Neural progenitor cell (in vitro differentiated cells): ENCODE data around the gene MRM1. TPM values are rescaled to one million over a fixed set of nuclear protein-coding genes. Genes with fewer than 3 reads are reported as not detected.
A peak's percentile ranks its signal among the peaks of the same experiment; 100 is the strongest.

Experiments
- DNase-seq: peaks from one replicate; pipeline ENCODE4 v3.0.0-alpha.2; 2016; ENCODE audit warnings: low spot score
- H2AFZ ChIP-seq: fragments of 200-600 bp; sonication (generic); replicated peaks from 2 replicates; pipeline ENCODE4 v1.6.1; 2016; ENCODE audit warnings: antibody characterized with exemption
- H3F3A ChIP-seq: fragments of 200-600 bp; sonication (generic); 2 replicates; pipeline ENCODE4 v1.6.1; 2016; ENCODE audit warnings: antibody characterized with exemption, low read depth
- H3K27ac ChIP-seq: fragments of 200-600 bp; sonication (generic); 2 replicates; pipeline ENCODE4 v1.5.1; 2016; ENCODE audit warnings: mild to moderate bottlenecking
- H3K27me3 ChIP-seq: fragments of 200-600 bp; sonication (generic); 2 replicates; pipeline ENCODE4 v1.6.1; 2016; ENCODE audit warnings: mild to moderate bottlenecking, moderate library complexity
- H3K36me3 ChIP-seq: fragments of 200-600 bp; sonication (generic); 2 replicates; pipeline ENCODE4 v1.5.1; 2016
- H3K4me1 ChIP-seq: fragments of 200-600 bp; sonication (generic); 2 replicates; pipeline ENCODE4 v1.6.1; 2016; ENCODE audit warnings: mixed run types
- H3K4me2 ChIP-seq: fragments of 200-600 bp; sonication (generic); 2 replicates; pipeline ENCODE4 v1.6.1; 2016
- H3K4me3 ChIP-seq: fragments of 200-600 bp; sonication (generic); 2 replicates; pipeline ENCODE4 v1.5.1; 2016
- H3K79me2 ChIP-seq: fragments of 200-600 bp; sonication (generic); 2 replicates; pipeline ENCODE4 v1.6.1; 2016; ENCODE audit warnings: low read depth
- H3K9ac ChIP-seq: fragments of 200-600 bp; sonication (generic); 2 replicates; pipeline ENCODE4 v1.6.1; 2016
- H3K9me3 ChIP-seq: fragments of 200-600 bp; sonication (generic); 2 replicates; pipeline ENCODE4 v1.5.1; 2016; ENCODE audit warnings: low read depth
- H4K20me1 ChIP-seq: fragments of 200-600 bp; sonication (generic); 2 replicates; pipeline ENCODE4 v1.6.1; 2016; ENCODE audit warnings: low read depth
- H3K27ac Mint-ChIP-seq: 3 replicates; pipeline ENCODE4 v1.8.0; 2021; ENCODE audit warnings: mixed read lengths
- H3K27me3 Mint-ChIP-seq: 2 replicates; pipeline ENCODE4 v1.8.0; 2022; ENCODE audit warnings: low read depth, mild to moderate bottlenecking, inconsistent platforms, moderate library complexity, mixed read lengths; ENCODE audit not compliant: insufficient read depth
- H3K36me3 Mint-ChIP-seq: 3 replicates; pipeline ENCODE4 v1.8.0; 2021; ENCODE audit warnings: mixed read lengths
- H3K4me1 Mint-ChIP-seq: 3 replicates; pipeline ENCODE4 v1.8.0; 2021; ENCODE audit warnings: mixed read lengths
- H3K4me3 Mint-ChIP-seq: 3 replicates; pipeline ENCODE4 v1.8.0; 2021; ENCODE audit warnings: mild to moderate bottlenecking, moderate library complexity, mixed read lengths
- H3K9me3 Mint-ChIP-seq: 3 replicates; pipeline ENCODE4 v1.8.0; 2020; ENCODE audit warnings: mixed read lengths
- CTCF ChIP-seq: fragments of 200-600 bp; sonication (generic); IDR thresholded peaks from 2 replicates; pipeline ENCODE4 v1.5.1; 2017; ENCODE audit warnings: antibody characterized with exemption, mild to moderate bottlenecking
- EZH2 ChIP-seq: fragments of 200-600 bp; sonication (generic); IDR thresholded peaks from 2 replicates; pipeline ENCODE4 v1.6.1; 2017; ENCODE audit warnings: antibody characterized with exemption, mild to moderate bottlenecking, moderate library complexity
- EZH2phosphoT487 ChIP-seq: fragments of 200-600 bp; sonication (generic); IDR thresholded peaks from 2 replicates; pipeline ENCODE4 v1.6.1; 2017; ENCODE audit warnings: antibody characterized with exemption
- total RNA-seq: library from RNA; depleted of rRNA; stranded (reverse); fragments of >200 nt; gene quantifications from 2 replicates; pipeline ENCODE4 v1.2.3, GENCODE V29; 2015; ENCODE audit warnings: low replicate concordance

The MRM1 gene
- total RNA-seq, 1 donor from 2014 or later = 0.65 TPM

GRCh38 chr17:36653856-36654255, 52.5 kb downstream of the MRM1 start:
- Histone ChIP-seq H3K9ac (no peak overlapping the region), H3K4me1 (peaks cover 32% of the 10 kb centered on the region), H2AFZ (no peak overlapping the region), H3K9me3 (no peaks in the 10 kb centered on the region), H3K4me2 (no peak overlapping the region), H3K27me3 (peaks cover 38% of the 10 kb centered on the region), H4K20me1 (peaks cover 8% of the 10 kb centered on the region), H3F3A (peaks cover 7% of the 10 kb centered on the region), H3K27ac (no peak overlapping the region), H3K4me3 (no peak overlapping the region), H3K36me3 (no peaks in the 10 kb centered on the region), H3K79me2 (no peaks in the 10 kb centered on the region)
- H3K4me3 Mint-ChIP-seq = no peak overlapping the region
- peaks cover 18% of the 10 kb centered on the region for H3K27me3 Mint-ChIP-seq
- H3K27ac Mint-ChIP-seq = no peak overlapping the region
- peaks cover 32% of the 10 kb centered on the region for H3K4me1 Mint-ChIP-seq
- no peaks in the 10 kb centered on the region for H3K36me3 Mint-ChIP-seq
- H3K9me3 Mint-ChIP-seq = no peaks in the 10 kb centered on the region
- TF ChIP-seq CTCF (no peak), EZH2phosphoT487 (no peak), EZH2 (no peak)
- no peak for DNase-seq

GRCh38 chr17:36655726-36656125, 54.3 kb downstream of the MRM1 start:
- H3F3A ChIP-seq = peaks cover 6% of the 10 kb centered on the region
- H3K27ac ChIP-seq = no peak overlapping the region
- H3K36me3 Mint-ChIP-seq = no peaks in the 10 kb centered on the region
- H3K4me1 Mint-ChIP-seq = peaks cover 28% of the 10 kb centered on the region
- H3K9ac ChIP-seq = no peak overlapping the region
- no peak overlapping the region for H2AFZ ChIP-seq
- H3K27ac Mint-ChIP-seq = no peak overlapping the region
- TF ChIP-seq EZH2phosphoT487 = no peak
- no peak overlapping the region for H3K4me3 ChIP-seq
- peaks cover 13% of the 10 kb centered on the region for H3K4me1 ChIP-seq
- peaks cover 8% of the 10 kb centered on the region for H4K20me1 ChIP-seq
- H3K79me2 ChIP-seq = no peaks in the 10 kb centered on the region
- no peaks in the 10 kb centered on the region for H3K9me3 ChIP-seq
- no peak for DNase-seq
- H3K27me3 ChIP-seq = peaks cover 38% of the 10 kb centered on the region
- no peak overlapping the region for H3K4me2 ChIP-seq
- H3K4me3 Mint-ChIP-seq = no peak overlapping the region
- H3K36me3 ChIP-seq = no peaks in the 10 kb centered on the region
- no peaks in the 10 kb centered on the region for H3K9me3 Mint-ChIP-seq
- peaks cover 22% of the 10 kb centered on the region for H3K27me3 Mint-ChIP-seq

- Histone ChIP-seq H2AFZ (peak overlapping the region; percentile 98), H4K20me1 (peaks cover 8% of the 10 kb centered on the region), H3K9ac (no peak overlapping the region), H3K9me3 (no peaks in the 10 kb centered on the region), H3K27me3 (peaks cover 38% of the 10 kb centered on the region), H3F3A (peaks cover 6% of the 10 kb centered on the region), H3K4me3 (peak overlapping the region; percentile 59), H3K4me1 (peaks cover 11% of the 10 kb centered on the region), H3K36me3 (no peaks in the 10 kb centered on the region), H3K4me2 (peak overlapping the region; percentile 96), H3K79me2 (no peaks in the 10 kb centered on the region), H3K27ac (no peak overlapping the region)
- DNase-seq = no peak
- Mint-ChIP-seq H3K36me3 (no peaks in the 10 kb centered on the region), H3K27ac (peak overlapping the region; percentile 59), H3K4me3 (peak overlapping the region; percentile 81), H3K9me3 (no peaks in the 10 kb centered on the region), H3K27me3 (peaks cover 34% of the 10 kb centered on the region), H3K4me1 (peaks cover 41% of the 10 kb centered on the region)
- TF ChIP-seq EZH2 (no peak), EZH2phosphoT487 (no peak), CTCF (no peak)
Measured at GRCh38 chr17:36657390-36657762, 56.0 kb downstream of the MRM1 start.

GRCh38 chr17:36657763-36658490, 56.5 kb downstream of the MRM1 start:
- peak; percentile 76 for DNase-seq
- H3F3A ChIP-seq = peaks cover 6% of the 10 kb centered on the region
- H3K4me3 ChIP-seq = peak overlapping the region; percentile 59
- H3K27ac Mint-ChIP-seq = no peak overlapping the region
- peaks cover 38% of the 10 kb centered on the region for H3K27me3 ChIP-seq
- H3K4me2 ChIP-seq = peak overlapping the region; percentile 96
- H3K4me3 Mint-ChIP-seq = peak overlapping the region; percentile 83
- peaks cover 11% of the 10 kb centered on the region for H3K4me1 ChIP-seq
- H3K4me1 Mint-ChIP-seq = peaks cover 41% of the 10 kb centered on the region
- H3K36me3 ChIP-seq = no peaks in the 10 kb centered on the region
- peak overlapping the region; percentile 98 for H2AFZ ChIP-seq
- H3K79me2 ChIP-seq = no peaks in the 10 kb centered on the region
- H3K9ac ChIP-seq = no peak overlapping the region
- H3K36me3 Mint-ChIP-seq = no peaks in the 10 kb centered on the region
- peaks cover 8% of the 10 kb centered on the region for H4K20me1 ChIP-seq
- H3K27ac ChIP-seq = no peak overlapping the region
- H3K27me3 Mint-ChIP-seq = peaks cover 34% of the 10 kb centered on the region
- H3K9me3 Mint-ChIP-seq = no peaks in the 10 kb centered on the region
- no peaks in the 10 kb centered on the region for H3K9me3 ChIP-seq
- no peak for TF ChIP-seq EZH2phosphoT487
- TF ChIP-seq EZH2 = peak; percentile 51
- peak; percentile 64 for TF ChIP-seq CTCF
